ENCODE measurements around the gene PUM2. TPM values are rescaled to one million over a fixed set of nuclear protein-coding genes. Genes with fewer than 3 reads are reported as not detected.

Gene PUM2
- total RNA-seq, 4 donors from 2014 or later: 62.0 to 78.2 (median 73.5) TPM

GRCh38 chr2:20396356-20397000, 45.8 kb upstream of the PUM2 start:
- TF ChIP-seq CTCF (IDR thresholded peaks at IDR 0.05) (no peak), POLR2A (IDR thresholded peaks at IDR 0.05) (no peak), EP300 (IDR thresholded peaks at IDR 0.05) (no peak)
- Histone ChIP-seq H3K27ac (no peak overlapping the region), H3K27me3 (no peaks in the 10 kb centered on the region), H3K4me1 (no peaks in the 10 kb centered on the region), H3K9me3 (no peaks in the 10 kb centered on the region), H3K36me3 (no peaks in the 10 kb centered on the region), H3K4me3 (no peak overlapping the region)
- 87 to 91% methylated on average over 9 of the region's 9 CpGs for WGBS, 2 donors
- no peak for DNase-seq (ENCODE audit: low spot score in 2 of 2)

GRCh38 chr2:20393986-20394385, 43.3 kb upstream of the PUM2 start:
- no peaks in the 10 kb centered on the region for H3K27me3 ChIP-seq
- no peak for TF ChIP-seq POLR2A (IDR thresholded peaks at IDR 0.05)
- no peak for TF ChIP-seq EP300 (IDR thresholded peaks at IDR 0.05)
- TF ChIP-seq CTCF (IDR thresholded peaks at IDR 0.05): no peak
- 88 to 93% methylated on average over 4 of the region's 4 CpGs for WGBS, 2 donors
- H3K4me1 ChIP-seq: no peaks in the 10 kb centered on the region
- no peak overlapping the region for H3K27ac ChIP-seq
- H3K4me3 ChIP-seq: no peak overlapping the region
- DNase-seq (ENCODE audit: low spot score in 2 of 2): no peak
- no peaks in the 10 kb centered on the region for H3K9me3 ChIP-seq
- no peaks in the 10 kb centered on the region for H3K36me3 ChIP-seq

- Histone ChIP-seq H3K36me3 (no peaks in the 10 kb centered on the region), H3K27ac (no peak overlapping the region), H3K4me3 (no peak overlapping the region), H3K27me3 (no peaks in the 10 kb centered on the region), H3K9me3 (no peaks in the 10 kb centered on the region), H3K4me1 (no peaks in the 10 kb centered on the region)
- no peak for DNase-seq (ENCODE audit: low spot score in 2 of 2)
- TF ChIP-seq EP300 (IDR thresholded peaks at IDR 0.05): no peak
- TF ChIP-seq CTCF (IDR thresholded peaks at IDR 0.05): no peak
- TF ChIP-seq POLR2A (IDR thresholded peaks at IDR 0.05): no peak
- 86 to 87% methylated on average over 8 of the region's 8 CpGs for WGBS, 2 donors
Observed at GRCh38 chr2:20391951-20392699, 41.5 kb upstream of the PUM2 start.

GRCh38 chr2:20390524-20391123, 40.0 kb upstream of the PUM2 start:
- Histone ChIP-seq H3K36me3 (no peaks in the 10 kb centered on the region), H3K4me3 (no peak overlapping the region), H3K27me3 (no peaks in the 10 kb centered on the region), H3K27ac (no peak overlapping the region), H3K9me3 (no peaks in the 10 kb centered on the region), H3K4me1 (no peaks in the 10 kb centered on the region)
- 87 to 94% methylated on average over 4 to 7 of the region's 7 CpGs for WGBS, 2 donors
- TF ChIP-seq POLR2A (IDR thresholded peaks at IDR 0.05) (no peak), CTCF (IDR thresholded peaks at IDR 0.05) (no peak), EP300 (IDR thresholded peaks at IDR 0.05) (no peak)
- no peak for DNase-seq (ENCODE audit: low spot score in 2 of 2)

GRCh38 chr2:20384953-20385352, 34.3 kb upstream of the PUM2 start:
- no peaks in the 10 kb centered on the region for H3K36me3 ChIP-seq
- 60 to 66% methylated on average over 2 of the region's 2 CpGs for WGBS, 2 donors
- no peaks in the 10 kb centered on the region for H3K27me3 ChIP-seq
- no peak for TF ChIP-seq POLR2A (IDR thresholded peaks at IDR 0.05)
- no peak for TF ChIP-seq EP300 (IDR thresholded peaks at IDR 0.05)
- no peak for TF ChIP-seq CTCF (IDR thresholded peaks at IDR 0.05)
- peaks cover 0 to 14% (median 5%) of the 10 kb centered on the region in 4 donors for H3K4me1 ChIP-seq
- no peaks in the 10 kb centered on the region for H3K9me3 ChIP-seq
- H3K27ac ChIP-seq: no peak overlapping the region
- DNase-seq (ENCODE audit: low spot score in 2 of 2): no peak
- no peak overlapping the region for H3K4me3 ChIP-seq

Data from tibial nerve (tissue), 4 donors.